Measurements from ENCODE around the gene MATN1.

The MATN1 gene

GRCh38 chr1:30742963-30743559 lies 19.7 kb upstream of the MATN1 start:
- Histone ChIP-seq H3K27me3 (ENCODE audit: control insufficient read depth, low read length) (no peaks in the 10 kb centered on the region), H3K4me1 (ENCODE audit: control insufficient read depth, low read length) (peaks cover 86% of the 10 kb centered on the region), H4K20me1 (ENCODE audit: control insufficient read depth, insufficient read depth, low read depth, low read length) (peaks cover 64% of the 10 kb centered on the region), H3K79me2 (ENCODE audit: control insufficient read depth, low read length) (peaks cover 95% of the 10 kb centered on the region), H3K27ac (ENCODE audit: low read depth, low read length) (peak overlapping the region; percentile 99), H3K4me3 (ENCODE audit: low read length) (peak overlapping the region; percentile 55), H3F3A (ENCODE audit: control insufficient read depth, insufficient read depth) (peaks cover 40% of the 10 kb centered on the region), H3K9me2 (replicated peaks; ENCODE audit: control insufficient read depth, low read length) (no peaks in the 10 kb centered on the region), H3K9me3 (ENCODE audit: control insufficient read depth, insufficient read depth, low read length) (no peaks in the 10 kb centered on the region), H3K4me2 (ENCODE audit: low read length) (peak overlapping the region; percentile 65), H3K36me3 (ENCODE audit: control insufficient read depth, low read length) (peaks cover 90% of the 10 kb centered on the region)
- TF ChIP-seq CTCF (IDR thresholded peaks at IDR 0.05; ENCODE audit: low read depth, low read length, poor library complexity, severe bottlenecking), result no peak
- TF ChIP-seq EZH2phosphoT487 (IDR thresholded peaks at IDR 0.05; ENCODE audit: borderline replicate concordance, low read length), result no peak

- Histone ChIP-seq H3K9me3 (ENCODE audit: control insufficient read depth, insufficient read depth, low read length) (no peaks in the 10 kb centered on the region), H3K9me2 (replicated peaks; ENCODE audit: control insufficient read depth, low read length) (no peaks in the 10 kb centered on the region), H3K79me2 (ENCODE audit: control insufficient read depth, low read length) (peaks cover 89% of the 10 kb centered on the region), H4K20me1 (ENCODE audit: control insufficient read depth, insufficient read depth, low read depth, low read length) (peaks cover 59% of the 10 kb centered on the region), H3K4me3 (ENCODE audit: low read length) (no peak overlapping the region), H3K36me3 (ENCODE audit: control insufficient read depth, low read length) (peaks cover 90% of the 10 kb centered on the region), H3K4me1 (ENCODE audit: control insufficient read depth, low read length) (peaks cover 80% of the 10 kb centered on the region), H3K27ac (ENCODE audit: low read depth, low read length) (no peak overlapping the region; the same call in 1 of the 2 replicates), H3F3A (ENCODE audit: control insufficient read depth, insufficient read depth) (peaks cover 38% of the 10 kb centered on the region), H3K4me2 (ENCODE audit: low read length) (peak overlapping the region; percentile 65), H3K27me3 (ENCODE audit: control insufficient read depth, low read length) (no peaks in the 10 kb centered on the region)
- no peak for TF ChIP-seq CTCF (IDR thresholded peaks at IDR 0.05; ENCODE audit: low read depth, low read length, poor library complexity, severe bottlenecking)
Measured at GRCh38 chr1:30742300-30742962, 19.0 kb upstream of the MATN1 start.

- Histone ChIP-seq H4K20me1 (ENCODE audit: control insufficient read depth, insufficient read depth, low read depth, low read length) (peaks cover 49% of the 10 kb centered on the region), H3K4me1 (ENCODE audit: control insufficient read depth, low read length) (peaks cover 69% of the 10 kb centered on the region)
Measured at GRCh38 chr1:30741239-30741894, 18.0 kb upstream of the MATN1 start.

More at GRCh38 chr1:30741239-30741894, 18.0 kb upstream of the MATN1 start:
- H3K36me3 ChIP-seq (ENCODE audit: control insufficient read depth, low read length), result peaks cover 90% of the 10 kb centered on the region
- H3K27ac ChIP-seq (ENCODE audit: low read depth, low read length), result peak overlapping the region; percentile 10; the same call in 1 of the 2 replicates
- no peaks in the 10 kb centered on the region for H3K9me3 ChIP-seq (ENCODE audit: control insufficient read depth, insufficient read depth, low read length)
- TF ChIP-seq EZH2phosphoT487 (IDR thresholded peaks at IDR 0.05; ENCODE audit: borderline replicate concordance, low read length) (no peak), CTCF (IDR thresholded peaks at IDR 0.05; ENCODE audit: low read depth, low read length, poor library complexity, severe bottlenecking) (no peak)
- H3F3A ChIP-seq (ENCODE audit: control insufficient read depth, insufficient read depth), result peaks cover 42% of the 10 kb centered on the region
- H3K79me2 ChIP-seq (ENCODE audit: control insufficient read depth, low read length), result peaks cover 78% of the 10 kb centered on the region
- H3K4me3 ChIP-seq (ENCODE audit: low read length), result no peak overlapping the region
- H3K27me3 ChIP-seq (ENCODE audit: control insufficient read depth, low read length), result no peaks in the 10 kb centered on the region
- H3K4me2 ChIP-seq (ENCODE audit: low read length), result no peak overlapping the region
- no peaks in the 10 kb centered on the region for H3K9me2 ChIP-seq (replicated peaks; ENCODE audit: control insufficient read depth, low read length)
